GM13976 (cell line): ENCODE results near the gene ADGRG3.

Source experiments
- DNase-seq: peaks from one replicate; pipeline ENCODE4 v3.0.0; 2012; ENCODE audit warnings: low spot score
- in situ Hi-C: fragments of 300-500 bp; cut with MboI; formaldehyde crosslinking; loops from one replicate; pipeline ENCODE4 v1.12.0; 2022; ENCODE audit warnings: low sequenced_read_pairs, mixed read lengths, inconsistent platforms; ENCODE audit not compliant: unreplicated experiment
- TF ChIP-seq, protein P1 (sequence below): IDR thresholded peaks from 2 replicates; pipeline ENCODE4 v1.5.1; 2012; ENCODE audit warnings: borderline replicate concordance, mild to moderate bottlenecking; ENCODE audit not compliant: insufficient read depth; ENCODE audit errors: extremely low read depth, missing control alignments, control extremely low read depth

The ADGRG3 gene

DNA sequence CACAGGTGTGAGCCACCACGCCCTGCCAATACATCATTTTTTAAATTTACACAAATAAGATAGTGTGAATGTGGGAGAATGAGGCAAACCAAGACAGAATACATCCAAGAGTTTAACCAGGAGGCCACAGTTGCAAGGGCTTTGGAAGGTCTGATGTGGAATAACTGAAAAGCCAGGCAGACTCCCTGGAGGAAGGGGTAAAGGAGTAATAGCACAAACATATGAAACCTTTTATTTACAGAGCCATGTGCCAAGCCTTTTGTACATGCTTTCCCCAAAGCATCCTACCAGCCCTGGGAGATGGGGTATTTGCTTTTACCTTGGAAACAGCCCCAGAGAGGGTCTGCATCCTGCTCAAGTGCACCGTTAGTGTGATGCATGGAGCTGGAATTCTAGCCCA is 4.7 kb downstream of the ADGRG3 start:
- TF ChIP-seq, protein P1, sequence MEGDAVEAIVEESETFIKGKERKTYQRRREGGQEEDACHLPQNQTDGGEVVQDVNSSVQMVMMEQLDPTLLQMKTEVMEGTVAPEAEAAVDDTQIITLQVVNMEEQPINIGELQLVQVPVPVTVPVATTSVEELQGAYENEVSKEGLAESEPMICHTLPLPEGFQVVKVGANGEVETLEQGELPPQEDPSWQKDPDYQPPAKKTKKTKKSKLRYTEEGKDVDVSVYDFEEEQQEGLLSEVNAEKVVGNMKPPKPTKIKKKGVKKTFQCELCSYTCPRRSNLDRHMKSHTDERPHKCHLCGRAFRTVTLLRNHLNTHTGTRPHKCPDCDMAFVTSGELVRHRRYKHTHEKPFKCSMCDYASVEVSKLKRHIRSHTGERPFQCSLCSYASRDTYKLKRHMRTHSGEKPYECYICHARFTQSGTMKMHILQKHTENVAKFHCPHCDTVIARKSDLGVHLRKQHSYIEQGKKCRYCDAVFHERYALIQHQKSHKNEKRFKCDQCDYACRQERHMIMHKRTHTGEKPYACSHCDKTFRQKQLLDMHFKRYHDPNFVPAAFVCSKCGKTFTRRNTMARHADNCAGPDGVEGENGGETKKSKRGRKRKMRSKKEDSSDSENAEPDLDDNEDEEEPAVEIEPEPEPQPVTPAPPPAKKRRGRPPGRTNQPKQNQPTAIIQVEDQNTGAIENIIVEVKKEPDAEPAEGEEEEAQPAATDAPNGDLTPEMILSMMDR = no peak
- DNase-seq = no peak
- in situ Hi-C loops = no loop called here

DNA sequence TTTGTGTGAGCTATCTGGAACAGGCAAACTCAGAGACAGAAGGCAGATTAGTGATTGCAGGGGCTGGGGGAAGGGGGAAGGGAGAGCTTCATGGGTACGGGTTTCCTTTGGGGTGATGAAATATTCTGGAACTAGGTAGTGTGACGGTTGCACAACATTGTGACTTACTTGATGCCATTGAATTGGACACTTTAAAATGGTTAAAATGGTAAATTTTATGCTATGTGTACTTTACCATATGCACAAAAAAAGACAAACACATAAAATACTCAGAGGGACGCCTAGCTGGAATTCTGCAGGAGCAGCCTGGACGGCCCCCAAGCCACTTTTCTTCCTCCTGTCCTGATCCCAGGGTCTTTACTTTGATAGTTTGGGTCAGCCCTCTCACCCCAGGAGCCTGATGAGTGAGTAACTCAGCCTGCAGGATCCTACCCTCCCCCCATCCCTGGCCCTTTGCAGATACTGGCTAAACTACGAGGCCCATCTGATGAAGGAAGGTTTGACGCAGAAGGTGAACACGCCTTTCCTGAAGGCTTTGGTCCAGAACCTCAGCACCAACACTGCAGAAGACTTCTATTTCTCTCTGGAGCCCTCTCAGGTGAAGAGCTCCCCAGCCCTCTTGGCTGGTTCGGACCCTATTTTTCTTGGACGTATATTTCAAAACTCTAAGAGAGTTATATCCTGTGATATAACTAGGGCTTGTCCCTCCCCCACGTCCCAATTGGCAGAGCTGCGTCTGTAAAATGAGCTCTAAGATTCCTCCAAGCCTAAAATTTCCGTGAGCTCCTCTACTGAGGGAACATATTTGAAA is 7.8 kb downstream of the ADGRG3 start:
- in situ Hi-C loops = no loop called here
- DNase-seq = no peak

DNA sequence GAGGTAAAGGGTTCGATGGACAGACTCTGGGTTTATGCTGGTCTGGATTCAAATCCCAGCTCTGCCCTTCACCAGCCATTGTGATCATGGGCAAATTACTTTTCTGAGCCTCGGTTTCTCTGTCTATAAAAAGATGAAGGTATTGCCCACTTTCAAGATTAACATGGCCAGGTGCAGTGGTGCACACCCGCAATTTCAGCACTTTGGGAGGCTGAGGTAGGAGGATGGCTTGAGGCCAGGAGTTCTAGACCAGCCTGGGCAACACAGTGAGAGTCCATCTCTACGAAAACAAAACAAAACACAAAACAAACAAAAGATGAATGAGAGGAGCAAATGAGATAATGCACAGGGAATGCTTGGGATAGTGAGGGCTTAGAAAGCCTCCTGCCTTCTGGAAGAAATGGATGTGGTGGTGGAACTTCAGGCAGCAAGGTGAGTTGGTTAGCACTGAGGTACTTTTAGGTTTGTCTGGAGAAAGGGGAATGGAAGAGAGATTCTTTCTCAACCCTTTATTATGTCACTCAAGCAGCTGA is 8.5 kb downstream of the ADGRG3 start:
- TF ChIP-seq, protein P1 = no peak
- in situ Hi-C loops = no loop called here

More for the DNA sequence above, 7.8 kb downstream of the ADGRG3 start:
- TF ChIP-seq, protein P1 = no peak

DNA sequence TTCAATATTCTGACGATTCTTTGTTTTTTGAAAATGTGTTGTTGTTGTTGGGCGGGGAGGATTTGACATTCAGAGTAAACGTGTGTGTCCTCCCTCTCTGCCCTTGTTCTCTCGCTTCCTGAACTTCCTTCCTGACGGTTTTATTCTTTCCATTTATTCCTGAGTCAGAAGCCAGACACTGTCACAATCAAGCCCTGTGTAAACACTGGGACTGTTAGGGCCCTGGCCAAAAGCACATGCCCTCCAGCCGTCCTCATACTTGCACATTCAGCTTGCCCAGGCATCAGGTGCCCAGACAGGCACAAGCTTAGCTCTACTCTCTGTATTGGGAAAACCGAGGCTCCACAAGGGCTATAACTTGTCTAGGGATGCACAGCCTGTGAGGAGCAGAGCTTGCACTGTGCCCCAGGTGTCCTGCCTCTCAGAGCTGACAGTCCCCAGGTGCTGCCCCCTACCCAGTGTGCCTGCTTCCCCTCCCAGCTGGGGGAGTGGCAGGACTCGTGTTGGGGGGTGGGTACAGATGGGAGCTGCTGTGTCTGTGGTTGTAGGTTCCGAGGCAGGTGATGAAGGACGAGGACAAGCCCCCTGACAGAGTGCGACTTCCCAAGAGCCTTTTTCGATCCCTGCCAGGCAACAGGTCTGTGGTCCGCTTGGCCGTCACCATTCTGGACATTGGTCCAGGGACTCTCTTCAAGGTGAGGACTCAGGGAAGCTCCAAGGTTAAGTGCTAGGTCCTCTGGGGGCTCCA is 9.7 kb downstream of the ADGRG3 start:
- in situ Hi-C loops = no loop called here
- no peak for DNase-seq
- TF ChIP-seq, protein P1 = no peak

More for the DNA sequence above, 8.5 kb downstream of the ADGRG3 start:
- no peak for DNase-seq

DNA sequence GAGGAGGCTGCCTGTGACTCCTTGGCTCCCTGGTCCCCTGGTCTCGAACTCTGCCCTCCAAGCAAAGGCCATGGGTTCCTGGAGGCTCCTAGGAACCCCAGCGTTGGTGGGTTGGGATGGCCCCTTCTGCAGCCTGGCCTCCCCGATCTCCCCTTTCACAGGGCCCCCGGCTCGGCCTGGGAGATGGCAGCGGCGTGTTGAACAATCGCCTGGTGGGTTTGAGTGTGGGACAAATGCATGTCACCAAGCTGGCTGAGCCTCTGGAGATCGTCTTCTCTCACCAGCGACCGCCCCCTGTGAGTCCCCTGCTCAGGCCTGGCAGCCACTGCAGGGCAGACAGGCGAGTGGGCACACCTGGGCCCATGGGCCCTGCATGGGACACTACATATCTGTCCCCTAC is 10.9 kb downstream of the ADGRG3 start:
- TF ChIP-seq, protein P1 = no peak
- no peak for DNase-seq
- in situ Hi-C loops = no loop called here

DNA sequence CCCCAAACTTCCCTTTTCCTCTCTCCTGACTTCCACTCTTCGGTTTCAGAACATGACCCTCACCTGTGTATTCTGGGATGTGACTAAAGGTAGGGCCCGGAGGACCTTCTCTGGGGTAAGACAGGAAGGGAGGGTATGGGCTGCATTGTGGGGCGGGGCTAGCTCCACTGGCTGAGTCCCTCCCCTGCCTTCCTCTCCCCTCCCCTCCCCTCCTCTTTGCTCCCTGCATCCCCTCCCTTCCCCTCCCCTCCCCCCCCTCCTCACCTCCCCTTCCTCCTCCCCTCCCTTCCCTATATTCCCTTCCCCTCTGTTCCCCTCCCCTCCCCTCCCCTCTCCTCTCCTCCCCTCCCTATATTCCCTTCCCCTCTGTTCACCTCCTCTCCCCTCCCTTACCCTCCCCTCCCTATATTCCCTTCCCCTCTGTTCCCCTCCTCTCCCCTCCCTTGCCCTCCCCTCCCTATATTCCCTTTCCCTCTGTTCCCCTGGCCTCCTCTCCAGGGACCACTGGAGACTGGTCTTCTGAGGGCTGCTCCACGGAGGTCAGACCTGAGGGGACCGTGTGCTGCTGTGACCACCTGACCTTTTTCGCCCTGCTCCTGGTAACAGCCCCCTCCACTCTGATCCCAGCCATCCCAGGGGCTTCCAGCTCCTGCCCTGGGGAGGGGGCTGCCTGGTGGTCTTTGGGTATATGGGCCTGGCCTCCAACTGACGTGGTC is 11.8 kb downstream of the ADGRG3 start:
- in situ Hi-C loops = no loop called here
- DNase-seq = no peak
- TF ChIP-seq, protein P1 = no peak
